ENCODE data around the gene ELK1. TPM values are rescaled to one million over a fixed set of nuclear protein-coding genes. Genes with fewer than 3 reads are reported as not detected.

ELK1 gene
- total and polyA plus RNA-seq, 10 of the 15 experiments (the other 5 are each of a cell fraction or from before 2014, with no cell fraction given) = 4.1 to 55.5 (median 32.9) TPM

GRCh38 chrX:47634871-47635575, 15.3 kb downstream of the ELK1 start (continued):
- TF ChIP-seq DPF2 (IDR thresholded peaks at IDR 0.05) (0 out of 2 replicates have a peak, but pooled peaks have one; percentile 24), BMI1 (IDR thresholded peaks at IDR 0.05; ENCODE audit: borderline replicate concordance) (0 out of 2 replicates have a peak, but pooled peaks have one; percentile 13), FOXM1 (IDR thresholded peaks at IDR 0.05; ENCODE audit: low read depth, low read length) (no peak), IKZF2 (IDR thresholded peaks at IDR 0.05) (peak; percentile 11 to 31; a peak in 1 of 4 replicates)
- TF ChIP-seq, protein P1, sequence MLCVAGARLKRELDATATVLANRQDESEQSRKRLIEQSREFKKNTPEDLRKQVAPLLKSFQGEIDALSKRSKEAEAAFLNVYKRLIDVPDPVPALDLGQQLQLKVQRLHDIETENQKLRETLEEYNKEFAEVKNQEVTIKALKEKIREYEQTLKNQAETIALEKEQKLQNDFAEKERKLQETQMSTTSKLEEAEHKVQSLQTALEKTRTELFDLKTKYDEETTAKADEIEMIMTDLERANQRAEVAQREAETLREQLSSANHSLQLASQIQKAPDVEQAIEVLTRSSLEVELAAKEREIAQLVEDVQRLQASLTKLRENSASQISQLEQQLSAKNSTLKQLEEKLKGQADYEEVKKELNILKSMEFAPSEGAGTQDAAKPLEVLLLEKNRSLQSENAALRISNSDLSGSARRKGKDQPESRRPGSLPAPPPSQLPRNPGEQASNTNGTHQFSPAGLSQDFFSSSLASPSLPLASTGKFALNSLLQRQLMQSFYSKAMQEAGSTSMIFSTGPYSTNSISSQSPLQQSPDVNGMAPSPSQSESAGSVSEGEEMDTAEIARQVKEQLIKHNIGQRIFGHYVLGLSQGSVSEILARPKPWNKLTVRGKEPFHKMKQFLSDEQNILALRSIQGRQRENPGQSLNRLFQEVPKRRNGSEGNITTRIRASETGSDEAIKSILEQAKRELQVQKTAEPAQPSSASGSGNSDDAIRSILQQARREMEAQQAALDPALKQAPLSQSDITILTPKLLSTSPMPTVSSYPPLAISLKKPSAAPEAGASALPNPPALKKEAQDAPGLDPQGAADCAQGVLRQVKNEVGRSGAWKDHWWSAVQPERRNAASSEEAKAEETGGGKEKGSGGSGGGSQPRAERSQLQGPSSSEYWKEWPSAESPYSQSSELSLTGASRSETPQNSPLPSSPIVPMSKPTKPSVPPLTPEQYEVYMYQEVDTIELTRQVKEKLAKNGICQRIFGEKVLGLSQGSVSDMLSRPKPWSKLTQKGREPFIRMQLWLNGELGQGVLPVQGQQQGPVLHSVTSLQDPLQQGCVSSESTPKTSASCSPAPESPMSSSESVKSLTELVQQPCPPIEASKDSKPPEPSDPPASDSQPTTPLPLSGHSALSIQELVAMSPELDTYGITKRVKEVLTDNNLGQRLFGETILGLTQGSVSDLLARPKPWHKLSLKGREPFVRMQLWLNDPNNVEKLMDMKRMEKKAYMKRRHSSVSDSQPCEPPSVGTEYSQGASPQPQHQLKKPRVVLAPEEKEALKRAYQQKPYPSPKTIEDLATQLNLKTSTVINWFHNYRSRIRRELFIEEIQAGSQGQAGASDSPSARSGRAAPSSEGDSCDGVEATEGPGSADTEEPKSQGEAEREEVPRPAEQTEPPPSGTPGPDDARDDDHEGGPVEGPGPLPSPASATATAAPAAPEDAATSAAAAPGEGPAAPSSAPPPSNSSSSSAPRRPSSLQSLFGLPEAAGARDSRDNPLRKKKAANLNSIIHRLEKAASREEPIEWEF (IDR thresholded peaks at IDR 0.05; ENCODE audit: insufficient replicate concordance, low read depth, low read length) = peak; percentile 19
